Transverse colon (tissue), 4 donors: ENCODE results near the gene ORC5. TPM values are rescaled to one million over a fixed set of nuclear protein-coding genes. Genes with fewer than 3 reads are reported as not detected.

Source experiments
- DNase-seq: peaks from one replicate; pipeline ENCODE4 v3.0.0-alpha.2; 2019
- H3K27ac ChIP-seq, 4 donors: fragments of 200-600 bp; sonication (generic); 2 replicates each; pipeline ENCODE4 v1.5.1; 2016 to 2018; ENCODE audit warnings: inconsistent platforms in 4 of 4
- H3K27me3 ChIP-seq: fragments of 200-600 bp; sonication (generic); 2 replicates; pipeline ENCODE4 v1.5.1; 2017; ENCODE audit warnings: inconsistent platforms
- H3K36me3 ChIP-seq, 4 donors: fragments of 200-600 bp; sonication (generic); 2 replicates each; pipeline ENCODE4 v1.5.1; 2017 to 2019; ENCODE audit warnings: inconsistent platforms in 4 of 4
- H3K4me1 ChIP-seq, 4 donors: fragments of 200-600 bp; sonication (generic); 2 replicates each; pipeline ENCODE4 v1.5.1; 2017 to 2020; ENCODE audit warnings: inconsistent platforms in 4 of 4
- H3K4me3 ChIP-seq, 4 donors: fragments of 200-600 bp; sonication (generic); 1 replicate in 1 of 4; 2 replicates in 3 of 4; pipeline versions ENCODE4 v1.5.1 to v1.6.1; 2017 to 2019; ENCODE audit warnings: inconsistent platforms in 4 of 4
- H3K9me3 ChIP-seq, 2 donors: fragments of 200-600 bp; sonication (generic); 2 replicates each; pipeline ENCODE4 v1.5.1; 2017 to 2019; ENCODE audit warnings: inconsistent platforms in 2 of 2
- EP300 ChIP-seq: sonication (generic); formaldehyde crosslinking; IDR thresholded peaks from one replicate; pipeline ENCODE4 v1.6.1; 2017; ENCODE audit warnings: antibody characterized with exemption, low read depth
- POLR2A ChIP-seq: fragments of 450-650 bp; IDR thresholded peaks from one replicate; pipeline ENCODE4 v1.6.1; 2016; ENCODE audit warnings: antibody characterized with exemption, mild to moderate bottlenecking, moderate library complexity
- POLR2AphosphoS5 ChIP-seq, 3 donors: sonication (generic); formaldehyde crosslinking; IDR thresholded peaks; one replicate each; pipeline ENCODE4 v1.6.1; 2016; ENCODE audit warnings: antibody characterized with exemption in 3 of 3
- WGBS, 2 donors: methylation state at CpG; one replicate each; pipeline ENCODE4 v1.1.5; 2018; ENCODE audit warnings: low coverage in 1 of 2; 5-methylcytosine and 5-hydroxymethylcytosine counted together
- in situ Hi-C, 4 donors: fragments of 200-750 bp; cut with MboI; loops; one replicate each; pipeline versions ENCODE4 v1.15.0 to v1.15.1; 2017; ENCODE audit warnings: low sequenced_read_pairs in 3 of 4, low pct_ligation_motif_present in 1 of 4, low pct_unique_long_range_greater_than_20kb in 1 of 4
- intact Hi-C: fragments of 100-400 bp; cut with DNase I; formaldehyde crosslinking; loops from one replicate; pipeline ENCODE4 v1.15.1; 2023; ENCODE audit warnings: low total_unique reads
- total RNA-seq, 4 donors: library from RNA; depleted of rRNA; stranded (reverse); fragments of >200 nt; gene quantifications; one replicate each; pipeline ENCODE4 v1.1.0, GENCODE V29; 2016
- TF ChIP-seq, protein P1 (sequence below), 5 experiments: fragments of 200-600 bp in 3 of 5; fragments of 450-650 bp in 2 of 5; sonication (generic) in 3 of 5; IDR thresholded peaks; 1 replicate in 2 of 5; 2 replicates in 3 of 5; pipeline ENCODE4 v1.5.1; 2016 to 2017; ENCODE audit warnings: antibody characterized with exemption in 5 of 5, inconsistent platforms in 3 of 5, mild to moderate bottlenecking in 2 of 5, moderate library complexity in 1 of 5

ORC5 gene
- total RNA-seq, 4 donors from 2014 or later = 9.0 to 18.7 (median 11.3) TPM

DNA sequence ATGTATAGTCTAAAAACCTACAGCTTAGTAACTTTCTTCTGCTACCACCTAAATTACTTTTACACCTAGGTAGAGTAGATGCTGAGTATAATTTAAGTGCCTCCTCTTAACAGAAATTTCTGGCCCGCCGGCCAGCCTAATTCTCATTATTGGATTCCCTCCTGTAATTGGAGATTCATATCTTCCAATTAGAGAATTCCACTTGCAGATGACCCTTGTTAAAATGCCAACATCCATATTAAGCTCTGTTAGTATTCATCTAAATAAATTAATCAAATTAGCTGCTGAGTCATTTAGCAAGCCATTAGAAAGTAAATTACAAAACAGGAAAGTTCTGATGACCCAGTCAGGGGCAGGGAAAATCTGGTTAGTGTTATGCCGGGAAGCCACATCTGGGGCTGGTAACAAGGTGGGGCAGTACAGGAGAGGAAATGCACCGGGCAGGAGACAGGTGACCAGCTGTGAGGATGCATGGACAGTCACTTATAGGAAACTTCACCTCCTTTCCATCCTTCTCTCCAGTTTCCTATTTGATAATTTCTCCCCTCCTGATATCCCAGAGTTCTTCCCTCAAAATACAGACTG lies 82.8 kb downstream of the ORC5 start:
- H3K27me3 ChIP-seq = no peaks in the 10 kb centered on the region
- in situ Hi-C loops = no loop called here
- 83 to 92% methylated on average over 2 to 4 of the region's 4 CpGs for WGBS, 2 donors

DNA sequence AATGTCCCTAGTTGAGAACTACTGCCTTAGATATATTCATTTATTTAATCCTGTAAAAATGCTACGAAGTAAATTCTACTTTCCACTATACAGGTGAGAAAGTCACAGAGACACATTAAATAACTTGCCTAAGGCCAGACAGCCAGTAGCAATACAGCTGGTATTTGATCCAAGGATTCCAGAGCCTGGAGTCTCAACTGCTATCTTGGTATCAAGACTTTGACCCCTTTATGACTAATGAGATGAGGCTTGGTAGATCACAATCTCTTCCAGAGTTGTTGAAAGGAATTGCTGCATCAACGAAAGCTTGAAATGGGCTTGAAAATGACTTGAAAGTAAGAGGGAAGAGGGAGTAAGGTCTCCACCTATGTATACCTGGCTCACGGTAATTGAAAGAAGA lies 83.3 kb downstream of the ORC5 start:
- H3K27ac ChIP-seq = no peak overlapping the region
- in situ Hi-C loops = no loop called here
- TF ChIP-seq POLR2A (no peak), POLR2AphosphoS5 (IDR thresholded peaks at IDR 0.05) (no peak), EP300 (no peak)
- TF ChIP-seq, protein P1, sequence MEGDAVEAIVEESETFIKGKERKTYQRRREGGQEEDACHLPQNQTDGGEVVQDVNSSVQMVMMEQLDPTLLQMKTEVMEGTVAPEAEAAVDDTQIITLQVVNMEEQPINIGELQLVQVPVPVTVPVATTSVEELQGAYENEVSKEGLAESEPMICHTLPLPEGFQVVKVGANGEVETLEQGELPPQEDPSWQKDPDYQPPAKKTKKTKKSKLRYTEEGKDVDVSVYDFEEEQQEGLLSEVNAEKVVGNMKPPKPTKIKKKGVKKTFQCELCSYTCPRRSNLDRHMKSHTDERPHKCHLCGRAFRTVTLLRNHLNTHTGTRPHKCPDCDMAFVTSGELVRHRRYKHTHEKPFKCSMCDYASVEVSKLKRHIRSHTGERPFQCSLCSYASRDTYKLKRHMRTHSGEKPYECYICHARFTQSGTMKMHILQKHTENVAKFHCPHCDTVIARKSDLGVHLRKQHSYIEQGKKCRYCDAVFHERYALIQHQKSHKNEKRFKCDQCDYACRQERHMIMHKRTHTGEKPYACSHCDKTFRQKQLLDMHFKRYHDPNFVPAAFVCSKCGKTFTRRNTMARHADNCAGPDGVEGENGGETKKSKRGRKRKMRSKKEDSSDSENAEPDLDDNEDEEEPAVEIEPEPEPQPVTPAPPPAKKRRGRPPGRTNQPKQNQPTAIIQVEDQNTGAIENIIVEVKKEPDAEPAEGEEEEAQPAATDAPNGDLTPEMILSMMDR (IDR thresholded peaks at IDR 0.05) = no peak
- intact Hi-C loops = no loop called here
- no peaks in the 10 kb centered on the region for H3K4me1 ChIP-seq
- no peaks in the 10 kb centered on the region for H3K9me3 ChIP-seq
- H3K4me3 ChIP-seq = no peak overlapping the region
- H3K36me3 ChIP-seq = peaks cover 0 to 7% (median 0%) of the 10 kb centered on the region in 4 donors
- no peaks in the 10 kb centered on the region for H3K27me3 ChIP-seq
- WGBS, 2 donors = 88 to 100% methylated on average over 2 to 3 of the region's 3 CpGs
- no peak for DNase-seq

More for the DNA sequence above, 82.8 kb downstream of the ORC5 start:
- TF ChIP-seq POLR2A (no peak), POLR2AphosphoS5 (IDR thresholded peaks at IDR 0.05) (no peak), EP300 (no peak)
- TF ChIP-seq, protein P1 (IDR thresholded peaks at IDR 0.05) = no peak
- no peaks in the 10 kb centered on the region for H3K4me1 ChIP-seq
- no peaks in the 10 kb centered on the region for H3K9me3 ChIP-seq
- peaks cover 0 to 7% (median 0%) of the 10 kb centered on the region in 4 donors for H3K36me3 ChIP-seq
- H3K27ac ChIP-seq = no peak overlapping the region
- H3K4me3 ChIP-seq = no peak overlapping the region
- intact Hi-C loops = no loop called here
- no peak for DNase-seq

DNA sequence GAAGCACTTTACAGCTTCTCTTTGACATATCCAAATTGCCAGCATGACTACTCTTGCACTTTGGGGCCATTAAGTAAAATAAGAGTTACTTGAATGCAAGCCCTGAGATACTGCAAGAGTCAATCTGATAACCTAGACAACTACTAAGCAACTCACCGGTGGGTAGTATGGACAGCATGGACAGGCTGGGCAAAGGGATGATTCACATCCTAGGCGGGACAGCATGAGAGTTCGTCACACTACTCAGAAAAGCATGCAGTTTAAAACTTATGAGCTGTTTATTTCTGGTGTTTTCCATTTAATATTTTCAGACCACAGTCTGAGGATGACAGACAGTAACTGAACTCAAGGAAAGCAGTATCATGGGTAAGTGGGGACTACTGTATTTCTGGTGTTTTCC lies 84.0 kb downstream of the ORC5 start:
- no peaks in the 10 kb centered on the region for H3K4me1 ChIP-seq

DNA sequence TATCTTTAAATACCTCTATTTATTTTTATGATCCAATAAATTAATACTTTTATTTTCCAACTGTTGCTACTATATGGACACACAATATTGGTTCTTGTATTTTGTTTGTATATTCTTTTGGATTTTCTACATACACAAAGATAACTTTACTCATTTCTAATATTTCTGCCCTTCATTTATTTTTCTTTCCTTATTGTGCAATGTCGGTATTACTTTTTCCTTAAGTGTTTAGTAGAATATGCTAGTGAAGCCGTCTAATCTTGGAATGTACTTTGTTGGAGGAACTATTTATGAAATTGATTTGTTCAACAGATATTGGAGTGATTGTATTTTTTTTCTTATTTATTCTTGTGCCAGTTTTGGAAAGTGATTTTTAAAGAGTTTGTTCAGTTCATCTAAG lies 94.0 kb downstream of the ORC5 start:
- WGBS, 2 donors = 85 to 91% methylated on average over 2 of the region's 2 CpGs
- TF ChIP-seq POLR2A (no peak), EP300 (no peak), POLR2AphosphoS5 (IDR thresholded peaks at IDR 0.05) (no peak)
- TF ChIP-seq, protein P1 (IDR thresholded peaks at IDR 0.05) = no peak

More for the DNA sequence above, 84.0 kb downstream of the ORC5 start:
- intact Hi-C loops (no loop called here), in situ Hi-C loops (no loop called here)
- TF ChIP-seq POLR2A = no peak
- no peak for TF ChIP-seq POLR2AphosphoS5 (IDR thresholded peaks at IDR 0.05)
- TF ChIP-seq, protein P1 (IDR thresholded peaks at IDR 0.05) = no peak
- TF ChIP-seq EP300 = no peak
- no peak for DNase-seq
- WGBS, 2 donors = 73 to 93% methylated on average over 2 to 3 of the region's 3 CpGs
- Histone ChIP-seq H3K36me3 (peaks cover 0 to under 1% (median 0%) of the 10 kb centered on the region in 4 donors), H3K9me3 (no peaks in the 10 kb centered on the region), H3K4me3 (no peak overlapping the region), H3K27me3 (no peaks in the 10 kb centered on the region), H3K27ac (no peak overlapping the region)

More for the DNA sequence above, 94.0 kb downstream of the ORC5 start:
- Histone ChIP-seq H3K27me3 (no peaks in the 10 kb centered on the region), H3K9me3 (no peaks in the 10 kb centered on the region), H3K4me3 (no peak overlapping the region), H3K36me3 (no peaks in the 10 kb centered on the region), H3K27ac (no peak overlapping the region), H3K4me1 (no peaks in the 10 kb centered on the region)
- DNase-seq = no peak
- intact Hi-C loops (no loop called here), in situ Hi-C loops (no loop called here)
